RPMI7951 (cell line): ENCODE measurements around the gene CXCL10. TPM values are rescaled to one million over a fixed set of nuclear protein-coding genes. Genes with fewer than 3 reads are reported as not detected.
A peak's percentile ranks its signal among the peaks of the same experiment; 100 is the strongest.
"Not testable (repeated sequence)": the region's sequence is repeated elsewhere in the genome, so short reads cannot be mapped to it uniquely, and the experiment has no call there.

Source experiments
- DNase-seq: peaks from one replicate; pipeline ENCODE4 v3.0.0-alpha.2; 2012; ENCODE audit warnings: low read depth
- total RNA-seq: library from RNA; depleted of rRNA; stranded (reverse); fragments of >200 nt; shearing (Covaris generic); gene quantifications from 2 replicates; pipeline ENCODE4 v1.2.3, GENCODE V29; 2014; rRNA removed

Gene CXCL10
- 0.12 and 0.78 TPM in 2 replicates for total RNA-seq

DNA sequence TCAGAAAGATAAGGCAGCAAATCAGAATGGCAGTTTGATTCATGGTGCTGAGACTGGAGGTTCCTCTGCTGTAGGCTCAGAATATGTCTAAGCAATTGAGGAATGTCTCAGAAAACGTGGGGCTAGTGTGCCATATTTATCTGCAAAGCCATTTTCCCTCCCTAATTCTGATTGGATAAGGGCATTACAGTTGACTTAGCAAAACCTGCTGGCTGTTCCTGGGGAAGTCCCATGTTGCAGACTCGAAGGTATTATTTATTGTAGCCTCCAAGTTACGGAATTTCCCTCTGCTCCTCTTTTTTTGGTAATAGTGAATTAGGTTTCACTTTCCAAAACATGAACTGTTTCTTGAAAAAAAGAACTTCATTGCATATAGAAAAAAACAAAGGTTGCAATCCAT lies at the start of gene CXCL10:
TSS of gene CXCL10 (minus strand) at position 109 of the 400 bp plus-strand sequence. CDS start at position 43, 66 bp downstream.
- peak; percentile 29 for DNase-seq

DNA sequence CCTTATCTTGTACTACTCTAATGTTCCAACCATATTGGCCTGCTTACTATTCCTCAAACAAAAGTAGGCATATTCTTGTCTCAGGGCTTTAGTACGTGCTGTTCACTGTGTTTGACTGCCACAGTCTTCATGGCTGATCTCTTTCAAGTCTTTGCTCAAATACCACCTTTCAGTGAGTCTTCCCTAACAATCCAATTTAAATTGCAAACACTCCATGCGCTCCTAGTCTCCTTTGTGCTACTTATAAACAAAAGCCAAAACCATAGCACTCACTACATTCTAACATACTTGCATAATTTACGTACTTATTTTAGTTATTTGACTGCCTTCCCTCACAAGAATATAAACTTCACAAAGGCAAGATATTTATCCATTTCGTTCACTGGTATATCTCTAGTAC lies 49.5 kb upstream of the CXCL10 start:
- DNase-seq, result no peak

DNA sequence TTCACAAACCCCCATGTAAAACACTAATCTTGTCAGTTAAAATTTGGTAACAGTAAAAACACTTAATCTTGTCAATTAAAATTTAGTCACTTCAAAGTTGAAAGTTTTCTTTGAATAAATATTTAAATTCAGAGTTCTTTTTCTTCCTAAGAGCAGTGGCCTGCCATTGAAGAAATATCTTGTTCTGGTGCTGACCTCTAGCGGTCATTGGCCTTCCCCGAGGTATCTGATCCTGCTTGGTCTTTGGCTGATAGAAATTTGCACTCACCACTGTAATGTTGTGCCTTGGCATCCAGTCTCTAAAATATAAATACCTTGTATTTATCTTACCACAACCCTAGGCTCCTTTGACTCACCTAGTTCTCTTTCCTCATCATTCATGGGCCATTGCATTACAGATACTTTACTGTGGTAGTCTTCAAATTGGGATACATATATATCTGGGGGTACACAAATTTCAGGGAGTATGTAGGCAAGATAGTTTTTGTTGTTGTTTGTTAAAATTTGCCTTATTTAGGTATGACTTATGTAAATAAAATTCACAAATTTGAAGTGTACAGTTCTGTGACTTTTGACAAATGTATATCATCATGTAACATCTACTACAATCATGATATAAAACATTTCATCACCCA lies 44.5 kb upstream of the CXCL10 start:
- DNase-seq, result peak; percentile 42

DNA sequence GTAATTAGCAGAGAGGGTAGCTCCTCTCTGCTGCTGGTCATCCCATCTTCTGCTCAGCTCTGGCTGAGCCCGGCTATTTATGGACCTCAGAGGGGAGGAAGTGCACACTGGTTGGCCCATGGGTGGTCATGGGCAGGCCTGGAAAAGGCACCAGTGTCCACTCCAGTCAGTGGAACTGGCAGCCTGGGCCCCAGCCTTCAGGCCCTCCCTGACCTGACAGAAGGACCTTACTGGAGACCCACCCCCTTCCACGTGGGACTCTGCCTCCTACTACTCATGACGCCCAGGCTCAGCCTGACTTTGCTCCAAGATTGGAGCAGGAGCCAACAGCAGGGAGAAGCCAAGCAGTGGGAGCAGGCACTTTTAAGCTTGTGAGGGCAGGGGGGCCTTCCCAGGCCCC lies 43.2 kb upstream of the CXCL10 start:
- DNase-seq, result no peak

DNA sequence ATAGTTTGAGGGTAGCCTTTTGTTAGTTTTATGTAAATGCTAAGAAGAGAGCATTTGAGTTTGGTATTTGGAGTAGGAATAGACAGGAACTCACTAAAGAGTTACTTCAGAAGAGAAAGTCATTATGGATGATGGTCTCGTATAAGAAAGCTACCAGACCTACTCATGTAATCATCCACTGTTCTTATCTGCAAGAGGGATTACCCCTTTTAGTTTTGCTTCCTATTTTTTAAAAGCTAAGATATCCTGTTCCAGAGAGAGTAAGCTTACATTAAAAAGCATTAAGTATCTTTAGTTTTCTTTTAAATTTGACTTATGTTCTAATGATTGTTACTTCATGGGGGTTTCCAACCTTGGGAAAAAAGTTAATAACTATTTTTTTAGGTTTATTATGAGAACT lies 38.7 kb upstream of the CXCL10 start:
- no peak for DNase-seq

DNA sequence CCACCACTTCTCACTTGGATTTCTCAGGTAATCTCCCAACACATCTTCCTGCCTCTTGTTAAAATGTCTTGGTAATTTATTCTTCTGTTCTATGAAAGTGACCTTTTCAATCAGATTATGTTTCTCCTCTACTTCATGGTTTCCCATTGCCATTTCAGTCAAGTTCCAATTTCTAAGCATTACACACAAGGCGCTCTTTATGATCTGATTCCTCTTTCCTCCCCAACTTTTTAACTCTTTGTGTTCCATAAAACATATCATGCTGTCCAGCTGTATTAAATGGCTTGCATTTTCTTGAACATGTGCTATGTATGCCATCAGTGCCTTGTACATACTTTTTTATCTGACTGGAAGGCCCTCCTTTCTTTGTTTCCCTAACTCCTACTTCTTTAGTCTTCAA lies 38.1 kb upstream of the CXCL10 start:
- DNase-seq, result no peak

DNA sequence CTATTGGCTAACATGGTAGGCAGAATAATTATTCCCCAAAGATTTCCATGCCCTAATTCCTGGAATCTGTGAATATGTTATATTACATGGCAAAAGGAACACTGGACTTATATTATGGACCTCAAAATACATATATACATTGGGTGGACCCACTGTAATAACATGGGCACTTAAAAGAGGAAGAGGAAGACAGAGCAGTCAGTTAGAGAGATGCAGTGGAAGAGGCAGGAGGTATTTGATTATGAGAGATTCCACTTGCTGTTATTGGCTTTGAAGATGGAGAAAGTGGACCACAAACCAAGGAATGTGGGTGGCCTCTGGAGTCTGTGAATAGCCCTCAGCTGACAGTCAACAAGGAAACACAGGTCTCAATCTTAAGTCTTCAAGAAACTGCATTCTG lies 37.2 kb upstream of the CXCL10 start:
- no peak for DNase-seq

DNA sequence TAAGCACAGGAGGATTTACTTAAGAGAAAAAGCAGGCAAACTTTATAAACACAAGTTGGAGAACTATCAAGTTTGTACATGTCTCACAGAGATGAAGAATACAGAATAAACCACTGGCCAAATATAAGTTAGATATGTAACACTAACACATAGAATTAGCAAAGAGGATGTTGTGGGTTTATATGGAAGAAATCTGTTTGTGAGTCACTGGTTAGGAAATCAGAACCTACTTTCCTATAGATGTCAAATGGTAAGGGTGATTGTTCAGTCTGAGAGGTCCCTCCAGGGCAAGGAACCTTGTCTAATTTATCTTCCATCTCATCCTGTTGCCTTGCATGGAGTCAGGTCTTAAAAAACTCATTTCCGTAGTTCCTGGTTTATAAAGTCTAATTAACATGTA lies 36.5 kb upstream of the CXCL10 start:
- DNase-seq, result peak; percentile 35

DNA sequence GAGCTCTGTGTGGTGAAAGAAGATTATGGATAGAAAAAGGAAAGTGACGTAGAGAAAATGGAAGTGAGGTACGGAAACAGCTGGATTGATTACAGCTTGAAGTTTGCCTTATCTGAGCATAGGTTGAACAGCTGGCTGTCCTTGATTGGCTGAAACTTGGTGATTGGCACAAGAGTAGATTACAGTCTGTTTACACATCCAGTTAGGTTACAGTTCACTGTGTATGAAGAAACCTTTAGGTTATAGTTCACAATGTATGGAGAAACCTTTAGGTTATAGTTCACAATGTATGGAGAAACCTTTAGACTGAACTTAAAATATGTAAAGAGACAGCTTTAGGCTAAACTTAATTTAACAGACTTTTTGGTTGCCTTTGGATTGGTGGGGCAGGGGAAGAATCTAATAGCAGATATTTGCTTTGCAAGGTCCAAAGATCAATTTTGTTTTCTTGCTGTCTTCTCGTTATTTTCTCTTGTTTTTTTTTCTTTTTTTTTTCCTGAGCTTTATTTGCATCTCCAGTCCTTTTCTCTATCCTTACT lies 35.7 kb upstream of the CXCL10 start:
- DNase-seq, result no peak

DNA sequence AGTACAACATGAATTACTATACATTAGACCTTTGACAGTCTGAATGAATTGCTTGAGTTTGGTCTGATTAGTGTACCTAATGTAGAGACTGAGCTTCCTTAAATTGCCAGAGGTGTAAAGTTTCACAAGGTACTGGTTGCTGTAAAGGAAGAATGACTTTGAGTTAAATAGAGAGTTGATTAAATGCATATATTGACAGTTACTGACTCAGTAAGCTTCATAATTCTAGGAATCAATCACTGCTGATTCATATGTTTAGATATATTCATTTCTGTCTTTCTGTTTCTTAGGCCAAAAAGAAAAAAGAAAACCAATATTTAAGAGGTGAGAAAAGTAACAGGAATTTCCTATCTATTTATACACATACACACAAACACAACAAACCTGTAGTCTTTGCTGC lies 35.0 kb upstream of the CXCL10 start:
- no peak for DNase-seq

DNA sequence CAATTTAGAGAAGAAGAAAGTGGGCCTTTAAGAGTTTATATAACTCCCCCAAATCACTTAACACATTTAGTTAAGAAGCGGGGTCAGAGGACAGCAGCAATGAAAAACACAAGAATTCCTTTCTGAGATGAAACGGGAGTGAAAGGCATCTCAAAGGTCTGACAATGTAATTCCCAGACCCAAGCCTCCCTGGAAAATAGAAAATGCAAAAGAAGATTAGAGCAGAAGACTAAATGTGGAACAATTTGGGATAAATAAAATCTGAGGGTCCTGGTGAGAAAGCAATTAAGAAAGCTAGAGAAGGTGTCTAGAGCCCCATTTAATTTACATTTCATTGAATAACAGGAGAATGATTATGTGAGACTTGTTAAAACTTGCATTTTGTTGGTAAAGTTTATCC lies 32.1 kb upstream of the CXCL10 start:
- no peak for DNase-seq

DNA sequence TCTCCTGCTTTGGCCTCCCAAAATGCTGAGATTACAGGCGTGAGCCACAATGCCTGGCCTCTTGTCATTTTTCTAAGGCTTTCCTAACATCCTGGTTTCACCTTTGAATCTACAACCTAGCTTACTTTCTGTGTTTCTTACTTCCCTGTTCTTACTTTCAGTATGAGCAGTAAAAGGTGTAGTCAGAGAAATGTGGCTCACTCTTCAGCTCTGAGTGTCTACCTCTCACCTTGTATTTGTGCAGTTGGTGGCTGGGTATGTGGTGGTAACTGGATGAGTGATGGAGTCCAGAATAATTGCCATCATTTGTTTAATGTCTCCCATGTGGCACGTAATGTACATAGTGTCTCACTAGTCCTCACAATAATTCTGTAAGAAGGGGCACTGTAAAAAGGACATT lies 31.7 kb upstream of the CXCL10 start:
- no peak for DNase-seq

DNA sequence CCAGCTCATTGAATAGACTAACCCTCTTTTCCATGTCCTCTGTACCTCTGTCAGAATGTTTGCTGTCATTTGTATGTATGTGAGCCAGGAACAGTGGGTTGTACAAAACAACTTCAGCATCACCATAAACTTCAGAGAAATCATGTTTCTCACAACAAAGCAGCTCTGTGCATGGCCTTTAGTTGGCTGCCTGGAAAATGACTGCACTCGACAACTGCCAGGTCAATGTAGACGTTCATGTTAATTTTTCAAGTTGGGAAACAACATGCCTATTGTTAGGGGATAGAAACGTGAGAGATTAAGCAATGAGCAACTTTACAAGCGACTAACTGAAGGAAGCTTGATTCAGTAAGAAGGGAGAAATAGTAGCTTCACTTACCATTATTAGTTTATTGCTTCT lies 30.4 kb upstream of the CXCL10 start:
- DNase-seq, result peak; percentile 8

DNA sequence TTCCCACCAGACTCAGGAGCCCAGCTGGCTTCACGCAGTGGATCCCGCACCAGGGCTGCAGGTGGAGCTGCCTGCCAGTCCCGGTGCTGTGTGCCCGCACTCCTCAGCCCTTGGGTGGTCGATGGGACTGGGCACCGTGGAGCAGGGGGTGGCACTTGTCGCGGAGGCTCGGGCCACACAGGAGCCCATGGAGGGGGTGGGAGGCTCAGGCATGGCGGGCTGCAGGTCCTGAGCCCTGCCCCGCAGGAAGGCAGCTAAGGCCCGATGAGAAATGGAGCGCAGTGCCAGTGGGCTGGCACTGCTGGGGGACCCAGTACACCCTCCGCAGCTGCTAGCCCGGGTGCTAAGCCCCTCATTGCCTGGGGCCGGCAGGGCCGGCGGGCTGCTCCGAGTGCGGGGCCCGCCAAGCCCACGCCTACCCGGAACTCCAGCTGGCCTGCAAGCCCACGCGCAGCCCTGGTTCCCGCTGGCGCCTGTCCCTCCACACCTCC lies 27.3 kb upstream of the CXCL10 start:
- not testable (repeated sequence) for DNase-seq

DNA sequence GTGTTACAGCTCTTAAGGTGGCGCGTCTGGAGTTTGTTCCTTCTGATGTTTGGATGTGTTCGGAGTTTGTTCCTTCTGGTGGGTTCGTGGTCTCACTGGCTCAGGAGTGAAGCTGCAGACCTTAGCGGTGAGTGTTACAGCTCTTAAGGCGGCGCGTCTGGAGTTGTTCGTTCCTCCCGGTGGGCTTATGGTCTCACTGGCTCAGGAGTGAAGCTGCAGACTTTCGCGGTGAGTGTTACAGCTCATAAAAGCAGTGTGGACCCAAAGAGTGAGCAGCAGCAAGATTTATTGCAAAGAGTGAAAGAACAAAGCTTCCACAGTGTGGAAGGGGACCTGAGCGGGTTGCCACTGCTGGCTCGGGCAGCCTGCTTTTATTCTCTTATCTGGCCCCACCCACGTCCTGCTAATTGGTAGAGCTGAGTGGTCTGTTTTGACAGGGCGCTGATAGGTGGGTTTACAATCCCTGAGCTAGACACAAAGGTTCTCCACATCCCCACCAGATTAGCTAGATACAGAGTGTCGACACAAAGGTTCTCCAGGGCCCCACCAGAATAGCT lies 26.6 kb upstream of the CXCL10 start:
- DNase-seq, result not testable (repeated sequence)

DNA sequence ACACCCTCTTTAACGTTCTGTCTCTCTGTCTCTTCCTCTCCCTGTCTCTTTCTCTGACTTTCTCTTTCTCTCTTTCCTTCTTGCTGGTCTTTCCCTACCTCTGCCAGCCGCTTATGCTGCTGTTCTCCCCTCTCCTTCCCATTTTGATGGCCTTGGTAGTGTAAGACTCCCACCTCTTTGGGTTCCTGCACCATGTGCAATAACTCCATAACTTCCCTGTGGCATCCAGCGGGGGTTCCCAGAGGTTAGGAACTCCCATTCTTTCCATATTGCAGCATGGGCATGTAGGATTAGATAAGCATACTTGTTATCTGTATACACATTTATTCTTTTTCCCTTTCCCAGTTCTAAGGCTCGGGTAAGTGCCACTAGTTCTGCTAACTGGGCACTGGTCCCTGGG lies 21.4 kb upstream of the CXCL10 start:
- DNase-seq, result not testable (repeated sequence)

DNA sequence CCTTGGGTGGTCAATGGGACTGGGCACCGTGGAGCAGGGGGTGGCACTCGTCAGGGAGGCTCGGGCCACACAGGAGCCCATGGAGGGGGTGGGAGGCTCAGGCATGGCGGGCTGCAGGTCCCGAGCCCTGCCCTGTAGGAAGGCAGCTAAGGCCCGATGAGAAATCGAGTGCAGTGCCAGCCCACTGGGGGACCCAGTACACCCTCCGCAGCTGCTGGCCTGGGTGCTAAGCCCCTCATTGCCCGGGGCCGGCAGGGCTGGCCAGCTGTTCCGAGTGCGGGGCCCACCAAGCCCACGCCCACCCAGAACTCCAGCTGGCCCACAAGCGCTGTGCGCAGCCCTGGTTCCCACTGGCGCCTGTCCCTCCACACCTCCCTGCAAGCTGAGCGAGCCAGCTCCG lies 20.0 kb upstream of the CXCL10 start:
- DNase-seq, result not testable (repeated sequence)

DNA sequence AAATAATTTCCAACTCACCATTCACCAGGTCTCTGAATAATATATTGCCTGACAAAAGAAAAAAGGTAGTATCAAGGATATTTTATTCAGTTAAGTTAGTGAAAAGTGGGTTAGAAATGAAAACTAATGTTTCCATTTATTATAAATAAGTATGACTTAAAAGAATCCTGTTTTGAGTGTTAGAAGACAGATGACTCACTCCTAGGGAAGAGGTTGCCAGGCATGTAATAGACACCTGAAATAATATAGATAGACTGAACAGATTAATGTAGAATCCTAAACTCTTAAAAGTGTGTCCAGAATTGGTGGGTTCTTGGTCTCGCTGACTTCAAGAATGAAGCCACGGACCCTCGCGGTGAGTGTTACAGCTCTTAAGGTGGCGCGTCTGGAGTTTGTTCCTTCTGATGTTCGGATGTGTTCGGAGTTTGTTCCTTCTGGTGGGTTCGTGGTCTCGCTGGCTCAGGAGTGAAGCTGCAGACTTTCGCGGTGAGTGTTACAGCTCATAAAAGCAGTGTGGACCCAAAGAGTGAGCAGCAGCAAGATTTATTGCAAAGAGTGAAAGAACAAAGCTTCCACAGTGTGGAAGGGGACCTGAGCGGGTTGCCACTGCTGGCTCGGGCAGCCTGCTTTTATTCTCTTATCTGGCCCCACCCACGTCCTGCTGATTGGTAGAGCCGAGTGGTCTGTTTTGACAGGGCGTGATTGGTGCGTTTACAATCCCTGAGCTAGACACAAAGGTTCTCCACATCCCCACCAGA lies 19.1 kb upstream of the CXCL10 start:
- DNase-seq, result not testable (repeated sequence)

DNA sequence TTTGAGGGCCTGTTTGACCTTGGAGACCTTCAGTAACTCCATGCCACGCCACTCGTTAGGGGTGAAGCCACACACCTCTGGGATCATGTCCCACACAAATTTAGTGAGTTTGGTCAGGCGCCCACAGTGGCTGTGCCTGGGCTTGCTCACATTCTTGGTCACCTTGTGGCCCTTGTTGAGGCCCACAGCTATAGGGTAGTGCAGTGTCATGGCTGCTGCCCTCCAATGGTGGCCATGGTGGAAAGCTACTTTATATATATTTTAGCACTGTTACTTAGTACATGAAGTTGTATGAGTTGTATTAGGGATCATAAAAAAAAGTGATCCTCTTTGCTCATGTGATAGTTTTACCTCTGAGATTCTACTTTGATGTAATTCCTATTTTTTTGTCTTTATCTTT lies 13.6 kb upstream of the CXCL10 start:
- DNase-seq, result no peak

DNA sequence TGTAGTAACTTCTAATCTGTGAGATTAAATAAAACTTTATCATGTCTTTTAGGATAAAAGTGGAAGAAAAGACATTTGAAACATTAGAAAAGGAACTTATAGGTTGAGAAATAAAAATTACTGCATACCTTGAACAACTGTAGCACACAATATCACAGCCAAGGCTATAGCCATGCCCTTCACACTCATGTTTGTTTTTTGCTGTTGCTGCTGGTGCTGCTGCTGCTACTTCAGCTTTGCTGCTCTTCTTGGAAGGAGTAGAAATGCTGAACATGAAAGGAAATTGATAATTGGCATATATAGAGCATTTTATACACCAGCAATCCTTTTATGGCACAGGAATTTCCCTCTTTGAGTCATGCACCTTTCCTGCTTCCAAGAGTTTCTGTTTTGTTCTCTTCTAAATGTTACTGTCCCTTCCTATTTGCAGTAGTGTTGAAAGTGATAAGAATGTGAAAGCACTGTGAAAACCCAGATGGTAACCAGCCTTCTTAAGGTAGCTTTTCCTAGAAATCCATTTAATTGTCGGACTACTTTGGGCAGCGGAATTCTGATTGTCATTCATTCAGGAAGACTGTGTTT lies 12.6 kb upstream of the CXCL10 start, which contains the start of gene CXCL11:
TSS of gene CXCL11 (minus strand) at position 272 of the 582 bp plus-strand sequence. CDS start at position 189, 83 bp downstream.
- DNase-seq, result no peak

DNA sequence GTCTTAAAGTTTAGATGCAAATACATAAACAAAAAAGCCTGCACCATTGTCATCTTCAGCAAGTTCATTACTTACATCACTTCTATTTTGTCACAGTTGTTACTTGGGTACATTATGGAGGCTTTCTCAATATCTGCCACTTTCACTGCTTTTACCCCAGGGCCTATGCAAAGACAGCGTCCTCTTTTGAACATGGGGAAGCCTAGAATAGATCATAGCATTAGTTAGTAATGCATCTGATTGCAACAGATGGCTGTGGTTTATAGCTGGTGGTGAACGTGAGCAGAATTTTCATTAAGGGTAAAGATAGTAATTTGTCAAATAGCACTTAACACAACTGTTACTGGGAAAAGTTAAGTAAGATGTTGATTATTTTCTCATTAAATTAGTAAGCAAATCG lies 11.8 kb upstream of the CXCL10 start:
- DNase-seq, result no peak

DNA sequence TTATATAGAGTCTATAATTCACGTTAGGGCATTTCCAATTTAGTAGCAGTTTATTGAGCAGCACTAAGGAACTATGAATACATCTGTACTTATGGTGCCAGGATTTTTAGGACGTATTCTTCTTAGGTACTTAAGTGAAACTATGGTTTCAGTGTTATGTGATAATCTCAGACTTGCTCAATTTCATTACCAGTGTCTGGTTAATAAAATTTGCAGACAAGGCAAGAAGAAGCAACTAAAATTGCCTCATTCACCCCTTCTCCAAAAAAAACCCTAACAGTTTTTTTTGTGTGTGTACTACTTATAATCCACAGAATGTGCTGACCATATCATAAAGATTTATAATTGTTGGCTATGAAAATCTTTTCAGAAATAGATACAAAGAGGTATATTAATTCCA lies 6.0 kb upstream of the CXCL10 start:
- DNase-seq, result no peak
